Endothelial cell of umbilical vein (primary cell): ENCODE measurements around the gene DAAM1. TPM values are rescaled to one million over a fixed set of nuclear protein-coding genes. Genes with fewer than 3 reads are reported as not detected.

Experiments
- BruUV-seq: library from RNA; stranded (reverse); fragments of 400-500 nt; replicated peaks from 2 replicates; lab custom pipeline; 2021; lab: Mats Ljungman, UMichigan
- CTCF ChIA-PET: fragments of 300-600, 350-600 bp; sonication (Branson Sonifier 250); formaldehyde crosslinking; loops from one replicate; lab custom pipeline; 2021; ENCODE audit warnings: antibody characterized with exemption, inconsistent platforms; lab: Charles Lee
- POLR2A ChIA-PET: fragments of 300-600, 350-600 bp; sonication (Branson Sonifier 250); formaldehyde crosslinking; loops from one replicate; lab custom pipeline; 2021; ENCODE audit warnings: antibody characterized with exemption, inconsistent platforms; lab: Charles Lee
- DNase-seq: peaks from one replicate; pipeline ENCODE4 v3.0.0-alpha.2; 2011; ENCODE audit warnings: low read depth, low spot score
- FAIRE-seq: peaks from 2 replicates; lab custom pipeline; 2011; peaks lifted over from hg19 to GRCh38; lab: Jason Lieb, UNC
- H2AFZ ChIP-seq: 2 replicates; pipeline ENCODE4 v1.6.0; 2012; ENCODE audit warnings: low read depth, low read length, control low read depth, inconsistent platforms
- H3K27ac ChIP-seq: 2 replicates; pipeline ENCODE4 v1.5.1; 2011; ENCODE audit warnings: low read depth, mild to moderate bottlenecking, control low read depth, low read length, moderate library complexity; ENCODE audit not compliant: insufficient read depth
- H3K27me3 ChIP-seq, 2 experiments: 2 replicates each; pipeline versions ENCODE4 v1.6.0 to v1.6.1; 2011; ENCODE audit warnings: low read length in 2 of 2, mixed read lengths in 1 of 2; ENCODE audit not compliant: control insufficient read depth in 2 of 2, insufficient read depth in 2 of 2
- H3K36me3 ChIP-seq, 2 experiments: 2 replicates in 1 of 2; 3 replicates in 1 of 2; pipeline ENCODE4 v1.5.1; 2011; ENCODE audit warnings: low read length in 2 of 2, mild to moderate bottlenecking in 1 of 2, moderate library complexity in 1 of 2; ENCODE audit not compliant: control insufficient read depth in 2 of 2, insufficient read depth in 2 of 2; ENCODE audit errors: extremely low read depth in 1 of 2
- H3K4me1 ChIP-seq: 3 replicates; pipeline ENCODE4 v1.5.1; 2011; ENCODE audit warnings: mild to moderate bottlenecking, low read length; ENCODE audit not compliant: control insufficient read depth, insufficient read depth; ENCODE audit errors: extremely low read depth
- H3K4me2 ChIP-seq: 2 replicates; pipeline ENCODE4 v1.6.1; 2011; ENCODE audit warnings: low read length, control low read depth, mixed read lengths; ENCODE audit not compliant: insufficient read depth
- H3K4me3 ChIP-seq, 3 experiments: fragments of 200-600 bp in 1 of 3; sonication (generic), shearing (Covaris generic) in 1 of 3; replicated peaks in 1 of 3; 2 replicates each; pipeline ENCODE4 v1.5.1; 2011 to 2016; ENCODE audit warnings: control low read depth in 3 of 3, low read length in 3 of 3, mild to moderate bottlenecking in 2 of 3, inconsistent platforms in 1 of 3, low read depth in 1 of 3, moderate library complexity in 1 of 3; ENCODE audit not compliant: insufficient read depth in 1 of 3
- H3K79me2 ChIP-seq: 2 replicates; pipeline ENCODE4 v1.6.0; 2012; ENCODE audit warnings: low read length, inconsistent platforms; ENCODE audit not compliant: control insufficient read depth, insufficient read depth
- H3K9ac ChIP-seq: replicated peaks from 2 replicates; pipeline ENCODE3; 2011; ENCODE audit warnings: low read length, control low read depth; ENCODE audit not compliant: insufficient read depth; ENCODE audit errors: extremely low read depth
- H3K9me1 ChIP-seq: replicated peaks from 3 replicates; pipeline ENCODE4 v1.6.0; 2011; ENCODE audit warnings: mild to moderate bottlenecking, low read length; ENCODE audit not compliant: control insufficient read depth, insufficient read depth; ENCODE audit errors: extremely low read depth
- H3K9me3 ChIP-seq: replicated peaks from 2 replicates; pipeline ENCODE4 v1.5.1; 2012; ENCODE audit warnings: low read length, inconsistent platforms; ENCODE audit not compliant: control insufficient read depth, insufficient read depth
- H4K20me1 ChIP-seq: replicated peaks from 2 replicates; pipeline ENCODE3; 2011; ENCODE audit warnings: mild to moderate bottlenecking, low read length; ENCODE audit not compliant: control insufficient read depth, insufficient read depth; ENCODE audit errors: extremely low read depth
- EZH2 ChIP-seq: IDR thresholded peaks from 2 replicates; pipeline ENCODE4 v1.6.1; 2012; ENCODE audit warnings: borderline replicate concordance, low read depth, mild to moderate bottlenecking, moderate library complexity, low read length, inconsistent platforms; ENCODE audit not compliant: severe bottlenecking
- FOS ChIP-seq: IDR thresholded peaks from 2 replicates; pipeline ENCODE4 v1.6.1; 2011; ENCODE audit warnings: mild to moderate bottlenecking, low read length, moderate library complexity, borderline replicate concordance; ENCODE audit not compliant: insufficient read depth
- GATA2 ChIP-seq: IDR thresholded peaks from 2 replicates; pipeline ENCODE4 v1.7.0; 2011; ENCODE audit warnings: low read depth, mild to moderate bottlenecking, moderate library complexity, mixed read lengths, low read length; ENCODE audit not compliant: insufficient read length, insufficient read depth
- JUN ChIP-seq: IDR thresholded peaks from 2 replicates; pipeline ENCODE4 v1.6.1; 2011; ENCODE audit warnings: borderline replicate concordance, low read depth; ENCODE audit not compliant: insufficient read length, insufficient read depth
- MYC ChIP-seq: IDR thresholded peaks from one replicate; pipeline ENCODE4 v1.6.1; 2011; ENCODE audit warnings: mild to moderate bottlenecking, low read depth, low read length
- POLR2A ChIP-seq: IDR thresholded peaks from 2 replicates; pipeline ENCODE4 v1.6.1; 2012; ENCODE audit warnings: low read depth, mild to moderate bottlenecking, control low read depth, low read length
- POLR2AphosphoS5 ChIP-seq: IDR thresholded peaks from 2 replicates; pipeline ENCODE4 v1.6.1; 2012; ENCODE audit warnings: low read depth, mild to moderate bottlenecking, control low read depth, low read length, moderate library complexity; ENCODE audit not compliant: insufficient read depth
- dilution Hi-C: fragments of 300-500 bp; cut with MboI; formaldehyde crosslinking; loops from one replicate; pipeline ENCODE4 v1.15.0; 2019; ENCODE audit warnings: low sequenced_read_pairs; ENCODE audit not compliant: extremely low pct_ligation_motif_present
- intact Hi-C: fragments of 100-400 bp; cut with micrococcal nuclease; formaldehyde crosslinking; loops from one replicate; pipeline ENCODE4 v1.10.0; 2022
- polyA plus RNA-seq, 4 experiments: library from polyadenylated mRNA; depleted of rRNA in 3 of 4; stranded (reverse) in 3 of 4; unstranded in 1 of 4; fragments of >200 nt; gene quantifications; 2 replicates each; pipeline versions ENCODE4 v1.2.1 to v1.2.3, GENCODE V29; 2011 to 2012; ENCODE audit warnings: missing spikeins in 1 of 4
- total RNA-seq: library from RNA; stranded (reverse); gene quantifications from 2 replicates; pipeline ENCODE4 v1.2.3, GENCODE V29; 2021
- TF ChIP-seq, protein P1 (sequence below): IDR thresholded peaks from 2 replicates; pipeline ENCODE4 v1.6.1; 2011; ENCODE audit not compliant: insufficient read depth, insufficient read length
- TF ChIP-seq, protein P2 (sequence below), 2 donors: IDR thresholded peaks; 1 replicate in 1 of 2; 2 replicates in 1 of 2; pipeline ENCODE4 v1.5.1; 2011; ENCODE audit warnings: low read length in 2 of 2, mild to moderate bottlenecking in 2 of 2, moderate library complexity in 2 of 2, control low read depth in 1 of 2, inconsistent platforms in 1 of 2, low read depth in 1 of 2; ENCODE audit not compliant: insufficient read depth in 1 of 2; ENCODE audit errors: extremely low read depth in 1 of 2

DAAM1 gene
- total and polyA plus RNA-seq, 2 donors (not counting 3 experiments of a cell fraction or from before 2014, with no cell fraction given), result 10.2 to 25.3 TPM

DNA sequence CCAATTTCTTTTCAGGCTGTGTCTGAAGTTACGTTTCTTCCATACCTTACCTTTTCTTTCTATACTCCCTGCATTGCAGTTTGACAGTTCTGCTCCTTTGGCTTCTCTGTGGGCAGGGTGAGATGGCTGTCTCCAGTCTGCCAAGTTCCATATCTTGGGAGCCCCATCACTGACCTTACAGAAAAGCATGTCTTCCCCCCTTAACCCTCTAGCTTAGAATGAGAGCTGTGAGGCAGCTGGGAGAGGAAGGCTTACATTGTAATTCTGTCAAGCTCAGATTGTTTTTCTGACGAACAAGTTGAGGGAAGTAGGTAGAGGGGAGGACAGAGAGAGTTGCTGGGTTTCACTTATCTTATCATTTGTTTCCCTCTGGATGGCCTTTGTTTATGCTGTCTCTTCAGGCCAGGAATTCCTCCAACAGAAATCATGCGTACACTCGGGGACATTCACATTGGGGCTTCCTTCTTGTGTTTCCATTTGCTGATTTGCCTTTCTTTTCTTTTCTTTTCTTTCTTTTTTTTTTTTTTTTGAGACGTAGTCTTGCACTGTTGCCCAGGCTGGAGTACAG lies 9.3 kb downstream of the DAAM1 start:
- Histone ChIP-seq H3K4me2 (no peak overlapping the region), H3K9ac (no peak overlapping the region), H3K9me3 (no peaks in the 10 kb centered on the region), H2AFZ (no peak overlapping the region), H3K9me1 (no peaks in the 10 kb centered on the region), H3K27me3 (no peaks in the 10 kb centered on the region), H3K4me1 (no peaks in the 10 kb centered on the region), H4K20me1 (peaks cover 2% of the 10 kb centered on the region), H3K4me3 (no peak overlapping the region), H3K27ac (no peak overlapping the region), H3K79me2 (peaks cover 43% of the 10 kb centered on the region), H3K36me3 (no peaks in the 10 kb centered on the region)
- POLR2A ChIA-PET, result no interaction called here
- intact Hi-C loops (no loop called here), dilution Hi-C loops (no loop called here)
- TF ChIP-seq, protein P1, sequence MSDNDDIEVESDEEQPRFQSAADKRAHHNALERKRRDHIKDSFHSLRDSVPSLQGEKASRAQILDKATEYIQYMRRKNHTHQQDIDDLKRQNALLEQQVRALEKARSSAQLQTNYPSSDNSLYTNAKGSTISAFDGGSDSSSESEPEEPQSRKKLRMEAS, result no peak
- TF ChIP-seq GATA2, result no peak
- TF ChIP-seq, protein P2, sequence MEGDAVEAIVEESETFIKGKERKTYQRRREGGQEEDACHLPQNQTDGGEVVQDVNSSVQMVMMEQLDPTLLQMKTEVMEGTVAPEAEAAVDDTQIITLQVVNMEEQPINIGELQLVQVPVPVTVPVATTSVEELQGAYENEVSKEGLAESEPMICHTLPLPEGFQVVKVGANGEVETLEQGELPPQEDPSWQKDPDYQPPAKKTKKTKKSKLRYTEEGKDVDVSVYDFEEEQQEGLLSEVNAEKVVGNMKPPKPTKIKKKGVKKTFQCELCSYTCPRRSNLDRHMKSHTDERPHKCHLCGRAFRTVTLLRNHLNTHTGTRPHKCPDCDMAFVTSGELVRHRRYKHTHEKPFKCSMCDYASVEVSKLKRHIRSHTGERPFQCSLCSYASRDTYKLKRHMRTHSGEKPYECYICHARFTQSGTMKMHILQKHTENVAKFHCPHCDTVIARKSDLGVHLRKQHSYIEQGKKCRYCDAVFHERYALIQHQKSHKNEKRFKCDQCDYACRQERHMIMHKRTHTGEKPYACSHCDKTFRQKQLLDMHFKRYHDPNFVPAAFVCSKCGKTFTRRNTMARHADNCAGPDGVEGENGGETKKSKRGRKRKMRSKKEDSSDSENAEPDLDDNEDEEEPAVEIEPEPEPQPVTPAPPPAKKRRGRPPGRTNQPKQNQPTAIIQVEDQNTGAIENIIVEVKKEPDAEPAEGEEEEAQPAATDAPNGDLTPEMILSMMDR (IDR thresholded peaks at IDR 0.05; ENCODE audit: extremely low read depth in 1 of 2, insufficient read depth in 1 of 2, low read depth in 1 of 2, low read length in 2 of 2), result no peak
- TF ChIP-seq POLR2A, result no peak
- TF ChIP-seq POLR2AphosphoS5, result no peak
- TF ChIP-seq FOS, result no peak
- TF ChIP-seq JUN, result no peak
- no peak for TF ChIP-seq EZH2
- no peak for TF ChIP-seq MYC
- DNase-seq, result peak; percentile 22
- BruUV-seq, result no TSS peak
- CTCF ChIA-PET, result no interaction called here
- FAIRE-seq, result no peak
